ENCODE measurements around the gene MAPRE2.
A peak's percentile ranks its signal among the peaks of the same experiment; 100 is the strongest.

Gene MAPRE2

DNA sequence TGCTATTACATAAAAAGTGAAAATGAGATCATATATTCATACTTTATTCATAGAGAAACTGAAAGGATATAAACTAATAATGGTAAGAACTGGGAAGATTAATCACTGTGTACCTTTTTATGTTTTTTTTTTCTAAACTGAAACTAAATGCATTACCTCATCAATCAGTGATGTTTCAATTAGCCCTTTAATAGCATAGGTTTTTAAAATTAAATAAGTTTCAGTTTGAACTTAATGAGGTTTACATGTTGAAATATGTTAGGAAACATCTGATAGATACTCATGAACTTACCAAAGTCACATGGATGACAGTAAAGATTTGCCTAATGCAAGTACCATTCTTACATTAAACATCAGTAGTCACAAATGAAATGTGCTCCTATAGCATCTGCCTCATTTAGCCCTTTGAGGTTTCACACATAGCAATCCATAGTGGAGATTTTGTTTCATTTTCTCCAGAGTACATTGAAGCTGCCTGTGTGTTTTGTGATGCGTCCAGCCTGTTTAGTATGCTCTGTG lies 8.9 kb downstream of the MAPRE2 start:
- H3K4me1 ChIP-seq (ENCODE audit: control insufficient read depth in 1 of 2, insufficient read depth in 2 of 2, low read length in 2 of 2) = peaks cover 3 to 6% of the 10 kb centered on the region in 2 experiments
- H3K27me3 ChIP-seq (ENCODE audit: insufficient read depth, low read length) = no peaks in the 10 kb centered on the region
- no peak overlapping the region for H4K8ac ChIP-seq (ENCODE audit: low read depth, low read length)
- no peak overlapping the region for H3K23ac ChIP-seq (ENCODE audit: low read length)
- no peak overlapping the region for H2BK12ac ChIP-seq (ENCODE audit: low read length)
- no peak overlapping the region for H4K12ac ChIP-seq (ENCODE audit: low read depth, low read length)
- H2AFZ ChIP-seq (ENCODE audit: insufficient read depth, low read length, poor library complexity) = no peak overlapping the region
- H3K18ac ChIP-seq (ENCODE audit: low read length) = no peak overlapping the region
- H4K91ac ChIP-seq (ENCODE audit: low read depth, low read length) = no peak overlapping the region
- no peak overlapping the region for H3K27ac ChIP-seq (ENCODE audit: low read depth, low read length)
- H3K79me2 ChIP-seq (ENCODE audit: control insufficient read depth, insufficient read depth, low read length, poor library complexity) = no peaks in the 10 kb centered on the region
- H2BK120ac ChIP-seq (ENCODE audit: insufficient read depth, low read length, poor library complexity) = no peak overlapping the region
- no peak overlapping the region for H2BK5ac ChIP-seq (ENCODE audit: low read depth, low read length, poor library complexity)
- no peak overlapping the region for H3K4ac ChIP-seq (ENCODE audit: low read depth, low read length)
- no peak overlapping the region for H3K4me3 ChIP-seq (ENCODE audit: low read depth, low read length)
- DNase-seq = no peak
- H3K9ac ChIP-seq (ENCODE audit: low read length) = no peak overlapping the region
- no peak overlapping the region for H2AK5ac ChIP-seq (ENCODE audit: low read length)
- no CpG with 5 or more reads among the region's 1 CpG for WGBS (ENCODE audit: extremely low coverage, insufficient coverage, insufficient read length)
- no peaks in the 10 kb centered on the region for H3K79me1 ChIP-seq (ENCODE audit: low read length)
- H3K36me3 ChIP-seq (ENCODE audit: control insufficient read depth in 1 of 2, insufficient read depth in 2 of 2, low read length in 2 of 2) = no peaks in the 10 kb centered on the region
- no peak overlapping the region for H3K4me2 ChIP-seq (ENCODE audit: low read length)
- no peak overlapping the region for H3K14ac ChIP-seq (ENCODE audit: low read length)
- no peaks in the 10 kb centered on the region for H3K9me3 ChIP-seq (ENCODE audit: insufficient read depth, low read depth, low read length)

- no peak overlapping the region for H4K12ac ChIP-seq (ENCODE audit: low read depth, low read length)
- H3K79me1 ChIP-seq (ENCODE audit: low read length) = no peaks in the 10 kb centered on the region
- H3K4me3 ChIP-seq (ENCODE audit: low read depth, low read length) = no peak overlapping the region
- H2BK5ac ChIP-seq (ENCODE audit: low read depth, low read length, poor library complexity) = no peak overlapping the region
- no peak overlapping the region for H3K14ac ChIP-seq (ENCODE audit: low read length)
- no peak overlapping the region for H2AK5ac ChIP-seq (ENCODE audit: low read length)
- DNase-seq = no peak
- peak overlapping the region; percentile 17 for H3K4me2 ChIP-seq (ENCODE audit: low read length)
- peaks cover 3 to 6% of the 10 kb centered on the region in 2 experiments for H3K4me1 ChIP-seq (ENCODE audit: control insufficient read depth in 1 of 2, insufficient read depth in 2 of 2, low read length in 2 of 2)
- no peaks in the 10 kb centered on the region for H3K36me3 ChIP-seq (ENCODE audit: control insufficient read depth in 1 of 2, insufficient read depth in 2 of 2, low read length in 2 of 2)
- no peak overlapping the region for H4K91ac ChIP-seq (ENCODE audit: low read depth, low read length)
- H3K18ac ChIP-seq (ENCODE audit: low read length) = no peak overlapping the region
- H3K27ac ChIP-seq (ENCODE audit: low read depth, low read length) = no peak overlapping the region
- H3K9me3 ChIP-seq (ENCODE audit: insufficient read depth, low read depth, low read length) = no peaks in the 10 kb centered on the region
- no peak overlapping the region for H4K8ac ChIP-seq (ENCODE audit: low read depth, low read length)
- no peak overlapping the region for H2AFZ ChIP-seq (ENCODE audit: insufficient read depth, low read length, poor library complexity)
- H3K27me3 ChIP-seq (ENCODE audit: insufficient read depth, low read length) = no peaks in the 10 kb centered on the region
- no peak overlapping the region for H3K23ac ChIP-seq (ENCODE audit: low read length)
- H2BK12ac ChIP-seq (ENCODE audit: low read length) = no peak overlapping the region
- H3K79me2 ChIP-seq (ENCODE audit: control insufficient read depth, insufficient read depth, low read length, poor library complexity) = no peaks in the 10 kb centered on the region
- no peak overlapping the region for H3K9ac ChIP-seq (ENCODE audit: low read length)
- no peak overlapping the region for H3K4ac ChIP-seq (ENCODE audit: low read depth, low read length)
- H2BK120ac ChIP-seq (ENCODE audit: insufficient read depth, low read length, poor library complexity) = no peak overlapping the region
- WGBS (ENCODE audit: extremely low coverage, insufficient coverage, insufficient read length) = no CpG with 5 or more reads among the region's 2 CpGs
These were observed 9.5 kb downstream of the MAPRE2 start for GRCh38 chr18:35050705-35051195.

DNA sequence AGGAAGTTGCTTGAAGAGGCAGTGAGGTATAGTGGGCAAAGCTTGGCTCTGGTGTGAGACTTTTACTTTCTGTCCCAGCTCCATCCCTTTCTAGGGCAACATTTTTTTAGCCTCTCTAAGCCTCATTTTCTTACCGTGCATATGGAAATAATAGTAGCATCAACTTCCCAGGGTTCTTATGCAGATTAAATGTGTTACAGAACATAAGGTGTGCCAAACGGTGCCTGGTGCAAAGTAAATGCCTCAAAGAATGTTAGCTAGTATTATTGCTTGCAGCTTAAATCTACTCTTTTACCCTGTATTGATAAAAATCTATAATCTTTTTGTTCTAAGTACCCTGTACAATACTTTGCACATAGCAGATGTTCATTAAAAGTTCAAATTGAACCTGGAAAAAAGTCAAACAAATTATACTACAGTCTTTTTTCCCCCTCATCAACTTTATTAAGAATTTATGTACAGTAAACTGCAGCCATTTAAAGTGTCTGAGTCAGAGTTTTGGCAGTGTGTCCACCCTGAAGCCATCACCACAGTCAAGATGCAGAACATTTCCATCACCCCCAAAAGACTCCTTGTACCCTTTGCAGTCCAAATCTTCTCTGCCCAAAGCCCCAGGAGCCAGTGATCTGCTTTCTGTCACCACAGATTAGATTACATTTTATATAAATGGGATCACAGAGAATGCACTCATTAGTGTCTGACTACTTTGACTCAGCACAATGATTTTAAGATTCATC lies 10.6 kb downstream of the MAPRE2 start:
- Histone ChIP-seq H3K27me3 (ENCODE audit: insufficient read depth, low read length) (no peaks in the 10 kb centered on the region), H3K4me1 (ENCODE audit: control insufficient read depth in 1 of 2, insufficient read depth in 2 of 2, low read length in 2 of 2) (peaks cover 3 to 6% of the 10 kb centered on the region in 2 experiments), H4K8ac (ENCODE audit: low read depth, low read length) (no peak overlapping the region), H2BK5ac (ENCODE audit: low read depth, low read length, poor library complexity) (no peak overlapping the region), H4K12ac (ENCODE audit: low read depth, low read length) (no peak overlapping the region), H3K4me3 (ENCODE audit: low read depth, low read length) (no peak overlapping the region), H3K14ac (ENCODE audit: low read length) (no peak overlapping the region), H3K9me3 (ENCODE audit: insufficient read depth, low read depth, low read length) (no peaks in the 10 kb centered on the region), H3K23ac (ENCODE audit: low read length) (no peak overlapping the region), H2BK120ac (ENCODE audit: insufficient read depth, low read length, poor library complexity) (no peak overlapping the region), H2BK12ac (ENCODE audit: low read length) (no peak overlapping the region), H3K79me1 (ENCODE audit: low read length) (no peaks in the 10 kb centered on the region), H3K79me2 (ENCODE audit: control insufficient read depth, insufficient read depth, low read length, poor library complexity) (no peaks in the 10 kb centered on the region), H3K4ac (ENCODE audit: low read depth, low read length) (no peak overlapping the region), H3K18ac (ENCODE audit: low read length) (no peak overlapping the region), H4K91ac (ENCODE audit: low read depth, low read length) (no peak overlapping the region), H3K36me3 (ENCODE audit: control insufficient read depth in 1 of 2, insufficient read depth in 2 of 2, low read length in 2 of 2) (no peaks in the 10 kb centered on the region), H3K9ac (ENCODE audit: low read length) (no peak overlapping the region), H2AK5ac (ENCODE audit: low read length) (no peak overlapping the region), H3K4me2 (ENCODE audit: low read length) (no peak overlapping the region), H2AFZ (ENCODE audit: insufficient read depth, low read length, poor library complexity) (no peak overlapping the region), H3K27ac (ENCODE audit: low read depth, low read length) (no peak overlapping the region)
- no CpG with 5 or more reads among the region's 2 CpGs for WGBS (ENCODE audit: extremely low coverage, insufficient coverage, insufficient read length)
- DNase-seq = no peak

GRCh38 chr18:35054401-35054800 lies 13.2 kb downstream of the MAPRE2 start:
- Histone ChIP-seq H3K14ac (ENCODE audit: low read length) (no peak overlapping the region), H3K23ac (ENCODE audit: low read length) (no peak overlapping the region), H4K91ac (ENCODE audit: low read depth, low read length) (no peak overlapping the region), H3K4me2 (ENCODE audit: low read length) (no peak overlapping the region), H2AFZ (ENCODE audit: insufficient read depth, low read length, poor library complexity) (no peak overlapping the region), H3K79me2 (ENCODE audit: control insufficient read depth, insufficient read depth, low read length, poor library complexity) (no peaks in the 10 kb centered on the region), H3K9me3 (ENCODE audit: insufficient read depth, low read depth, low read length) (no peaks in the 10 kb centered on the region), H3K4me3 (ENCODE audit: low read depth, low read length) (no peak overlapping the region), H3K27me3 (ENCODE audit: insufficient read depth, low read length) (no peaks in the 10 kb centered on the region), H3K36me3 (ENCODE audit: control insufficient read depth in 1 of 2, insufficient read depth in 2 of 2, low read length in 2 of 2) (no peaks in the 10 kb centered on the region), H4K8ac (ENCODE audit: low read depth, low read length) (no peak overlapping the region), H2AK5ac (ENCODE audit: low read length) (no peak overlapping the region), H3K79me1 (ENCODE audit: low read length) (no peaks in the 10 kb centered on the region), H3K4ac (ENCODE audit: low read depth, low read length) (no peak overlapping the region), H3K4me1 (ENCODE audit: control insufficient read depth in 1 of 2, insufficient read depth in 2 of 2, low read length in 2 of 2) (peaks cover 3 to 6% of the 10 kb centered on the region in 2 experiments), H3K18ac (ENCODE audit: low read length) (no peak overlapping the region), H2BK5ac (ENCODE audit: low read depth, low read length, poor library complexity) (no peak overlapping the region), H3K27ac (ENCODE audit: low read depth, low read length) (no peak overlapping the region), H2BK120ac (ENCODE audit: insufficient read depth, low read length, poor library complexity) (no peak overlapping the region), H3K9ac (ENCODE audit: low read length) (no peak overlapping the region), H4K12ac (ENCODE audit: low read depth, low read length) (no peak overlapping the region), H2BK12ac (ENCODE audit: low read length) (no peak overlapping the region)
- WGBS (ENCODE audit: extremely low coverage, insufficient coverage, insufficient read length) = no CpG with 5 or more reads among the region's 9 CpGs
- no peak for DNase-seq
